NCI-H1092 (cell line): ENCODE measurements around the gene AFG3L2.
"Not testable (repeated sequence)": the region's sequence is repeated elsewhere in the genome, so short reads cannot be mapped to it uniquely, and the experiment has no call there.

Experiments
- DNase-seq: peaks from one replicate; lab custom pipeline; 2025; lab: John Stamatoyannopoulos, UW

AFG3L2 gene

GRCh38 chr18:12397254-12397653 is 20.2 kb upstream of the AFG3L2 start:
- DNase-seq = no peak

GRCh38 chr18:12394428-12394827 is 17.4 kb upstream of the AFG3L2 start:
- DNase-seq = no peak

DNA sequence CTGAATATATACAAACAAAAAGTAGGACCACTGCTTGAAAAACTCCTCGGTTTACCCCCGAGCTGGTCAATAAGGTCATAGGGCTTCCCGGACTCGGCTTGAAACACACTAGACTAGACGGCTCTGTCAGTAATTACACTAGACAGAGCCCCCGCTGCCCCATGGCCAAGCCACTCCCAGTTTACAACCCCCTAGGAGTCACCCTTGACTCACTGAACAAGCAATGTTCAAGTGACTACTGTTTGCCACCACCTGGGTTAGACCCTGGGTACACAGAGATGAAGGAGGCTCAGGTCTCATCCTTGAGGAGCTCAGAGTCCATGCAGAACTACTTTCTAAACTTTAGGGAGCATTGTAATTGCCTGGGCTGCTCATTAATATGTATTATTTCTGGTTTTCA is 17.0 kb upstream of the AFG3L2 start:
- DNase-seq = no peak

- no peak for DNase-seq
Measured at GRCh38 chr18:12393510-12393909, 16.5 kb upstream of the AFG3L2 start.

DNA sequence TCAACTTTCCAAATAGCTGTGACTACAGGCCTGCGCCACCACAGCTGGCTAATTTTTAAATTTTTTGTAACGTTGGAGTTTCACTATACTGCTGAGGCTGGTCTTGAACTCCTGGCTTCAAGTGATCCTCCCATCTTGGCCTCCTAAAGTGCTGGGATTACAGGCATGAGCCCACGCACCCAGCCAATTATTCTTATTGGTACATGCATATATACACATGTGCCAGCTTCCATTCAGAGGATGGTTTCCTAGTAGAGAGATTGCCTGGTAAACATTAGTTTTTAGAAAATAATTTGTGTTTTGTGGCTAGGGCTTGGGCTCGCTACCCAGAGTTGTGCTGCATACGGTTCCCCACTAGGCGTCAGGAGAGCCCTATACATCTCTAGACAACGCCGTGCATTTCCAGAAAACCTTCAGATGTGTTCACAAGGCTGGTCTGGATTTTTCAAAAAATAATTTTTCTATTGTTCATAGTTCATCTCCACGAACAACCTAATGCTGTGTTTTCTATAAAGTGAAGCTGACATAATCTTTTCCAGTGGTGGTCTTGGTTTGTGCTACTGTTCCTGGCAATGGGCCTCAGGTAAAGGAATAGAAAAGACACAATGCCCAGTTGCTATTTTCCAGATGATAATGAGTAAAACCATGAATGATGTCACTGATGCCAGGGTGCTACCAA is 14.6 kb upstream of the AFG3L2 start:
- no peak for DNase-seq

DNA sequence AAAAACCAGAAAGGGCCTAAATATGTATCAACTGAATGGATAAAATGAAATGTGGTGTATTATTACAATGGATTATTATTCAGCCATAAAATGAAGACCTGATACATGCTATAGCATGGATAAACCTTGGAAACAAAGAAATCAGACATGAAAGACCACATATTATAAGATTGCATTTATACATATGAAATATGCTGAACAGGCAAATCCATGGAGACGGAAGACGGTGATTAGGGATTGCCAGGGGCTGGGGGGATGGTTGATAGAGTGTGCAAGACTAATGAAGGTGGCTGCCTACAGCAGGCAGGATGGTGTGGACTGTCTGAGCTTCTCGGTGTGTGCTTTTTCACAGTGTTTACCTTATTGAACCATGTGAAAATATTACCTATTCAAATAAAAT is 11.4 kb upstream of the AFG3L2 start:
- no peak for DNase-seq

GRCh38 chr18:12384261-12384660 is 7.2 kb upstream of the AFG3L2 start:
- no peak for DNase-seq

GRCh38 chr18:12383759-12384158 is 6.7 kb upstream of the AFG3L2 start:
- DNase-seq = not testable (repeated sequence)

GRCh38 chr18:12382221-12382814 is 5.3 kb upstream of the AFG3L2 start:
- not testable (repeated sequence) for DNase-seq

DNA sequence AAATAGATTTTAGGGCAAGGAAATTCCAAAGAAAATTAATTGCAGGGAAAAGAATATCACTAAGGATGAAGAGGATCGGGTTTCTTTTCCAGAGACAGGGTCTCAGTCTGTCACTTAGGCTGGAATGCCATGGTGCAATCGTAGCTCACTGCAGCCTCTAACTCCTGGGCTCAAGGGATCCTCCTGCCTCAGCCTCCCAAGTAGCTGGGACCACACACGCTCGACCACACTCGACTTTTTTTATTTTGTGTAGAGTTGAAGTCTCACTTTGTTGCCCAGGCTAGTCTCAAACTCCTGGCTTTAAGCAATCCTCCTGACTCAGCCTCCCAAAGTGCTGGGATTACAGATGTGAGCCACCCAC is 1.2 kb upstream of the AFG3L2 start:
- DNase-seq = not testable (repeated sequence)

DNA sequence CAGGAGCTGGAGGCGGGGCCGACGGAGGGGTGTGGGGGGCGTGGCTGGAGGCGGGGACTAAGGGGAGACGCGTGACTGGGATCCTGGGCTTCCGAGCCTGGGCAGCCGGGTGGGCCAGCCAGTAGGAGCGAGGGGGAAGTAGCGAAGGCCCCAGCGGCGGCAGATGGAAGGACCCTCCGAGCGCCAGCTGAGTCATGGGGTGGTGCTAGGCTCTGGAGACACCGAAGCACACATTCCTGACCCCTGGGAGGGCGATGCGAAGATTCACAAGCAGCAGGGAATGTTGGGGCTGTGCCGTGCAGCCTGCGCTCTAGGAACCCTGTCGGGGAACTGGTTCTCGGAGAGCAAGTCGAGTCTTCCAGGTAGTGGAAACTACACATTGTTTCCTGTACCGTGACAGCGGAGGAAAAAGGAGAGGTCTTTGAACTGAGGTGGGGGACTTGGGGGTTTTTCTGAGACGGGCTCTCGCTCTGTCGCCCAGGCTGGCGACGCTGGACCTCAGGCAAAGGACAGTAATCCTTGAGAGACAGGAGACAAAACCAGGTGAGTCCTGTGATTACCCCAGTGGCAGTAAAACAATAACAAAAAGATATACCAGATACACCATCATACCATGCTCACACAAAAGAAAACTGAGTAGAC is 650 bp upstream of the AFG3L2 start:
- DNase-seq = no peak

DNA sequence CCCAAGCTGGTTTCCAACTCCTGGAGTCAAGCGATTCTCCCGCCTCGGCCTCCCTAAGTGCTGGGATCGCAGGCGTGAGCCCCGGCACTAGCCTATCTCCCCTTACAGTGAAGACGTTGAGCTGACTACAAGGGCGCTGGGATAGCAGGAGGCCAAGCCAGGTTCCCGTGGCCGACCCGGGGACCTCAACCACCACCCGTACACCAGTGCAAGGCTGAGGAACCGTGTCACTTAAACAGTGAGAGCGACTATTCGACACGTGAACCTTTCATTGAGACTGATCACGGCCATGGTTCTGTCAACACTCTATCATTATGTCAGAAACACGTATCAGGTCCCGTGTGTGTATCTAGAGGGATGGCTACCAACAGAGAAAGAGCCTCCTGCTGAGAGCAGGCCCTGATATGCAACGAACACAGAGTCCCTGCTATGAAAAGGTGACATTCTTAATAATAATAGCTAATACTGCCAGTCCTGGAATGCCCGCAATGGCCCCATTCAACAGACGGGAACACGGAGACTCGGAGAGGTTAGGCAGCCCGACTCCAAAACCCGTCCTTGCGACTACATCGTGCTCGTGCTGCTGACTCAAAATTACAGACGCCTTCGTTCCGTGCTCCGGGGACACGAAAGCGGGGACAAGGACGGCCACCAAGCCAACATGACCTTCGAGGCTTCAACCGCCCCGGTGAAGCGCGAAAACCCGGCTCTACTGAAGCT is 833 bp downstream of the AFG3L2 start:
- no peak for DNase-seq

GRCh38 chr18:12374401-12374800 is 2.6 kb downstream of the AFG3L2 start:
- DNase-seq = no peak

GRCh38 chr18:12373771-12374116 is 3.3 kb downstream of the AFG3L2 start:
- no peak for DNase-seq

DNA sequence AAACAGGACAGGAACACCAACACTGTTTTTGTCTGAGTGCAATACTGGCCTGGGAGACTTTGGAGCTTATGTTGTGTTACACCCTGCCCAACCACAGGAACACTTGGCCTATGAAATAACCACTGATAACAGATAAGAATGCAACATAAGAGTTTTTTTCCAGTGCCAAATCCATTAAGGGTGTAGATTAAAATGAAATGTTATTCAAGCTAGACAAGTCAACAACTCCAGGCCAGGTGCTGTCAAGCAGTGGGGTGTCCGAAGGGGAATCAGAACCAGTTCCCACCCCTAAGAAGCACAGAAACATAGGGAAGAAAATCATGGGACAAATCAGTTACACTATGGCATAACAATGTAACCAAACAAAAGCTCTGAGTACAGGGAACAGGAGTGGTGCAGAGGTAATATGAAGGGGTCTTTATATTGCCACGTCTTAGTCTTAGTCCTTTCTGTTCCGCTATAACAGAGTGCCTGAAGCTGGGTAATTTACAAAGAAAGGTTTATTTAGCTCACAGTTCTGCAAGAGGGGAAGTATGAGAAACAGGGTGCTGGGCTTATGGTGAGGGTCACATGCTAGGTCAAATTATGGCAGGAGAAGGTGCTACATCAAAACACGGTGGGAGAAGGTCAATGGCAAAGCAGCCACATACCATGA is 3.8 kb downstream of the AFG3L2 start:
- DNase-seq = no peak

- no peak for DNase-seq
Measured at GRCh38 chr18:12372406-12372805, 4.6 kb downstream of the AFG3L2 start.

DNA sequence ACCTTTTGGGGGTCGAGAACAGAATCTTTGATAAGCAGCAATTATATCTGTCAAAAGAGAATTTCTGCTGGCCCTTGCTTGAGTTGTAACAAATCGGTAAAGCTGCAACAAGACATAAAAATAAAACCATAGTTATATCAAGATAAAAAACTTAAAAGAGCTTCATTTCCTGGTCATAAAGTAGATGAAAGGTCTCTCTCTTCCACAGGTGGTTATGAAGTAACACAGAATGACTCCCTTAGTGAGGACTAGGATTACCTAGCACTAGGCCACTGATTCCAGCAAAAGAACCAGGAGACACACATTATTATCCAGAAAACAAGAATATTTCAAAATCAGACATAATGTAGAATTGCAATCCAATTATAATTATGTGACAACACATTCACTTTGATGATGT is 5.4 kb downstream of the AFG3L2 start:
- DNase-seq = no peak

GRCh38 chr18:12369211-12369610 is 7.8 kb downstream of the AFG3L2 start:
- no peak for DNase-seq

- DNase-seq = no peak
Measured at GRCh38 chr18:12366784-12367183, 10.2 kb downstream of the AFG3L2 start.

DNA sequence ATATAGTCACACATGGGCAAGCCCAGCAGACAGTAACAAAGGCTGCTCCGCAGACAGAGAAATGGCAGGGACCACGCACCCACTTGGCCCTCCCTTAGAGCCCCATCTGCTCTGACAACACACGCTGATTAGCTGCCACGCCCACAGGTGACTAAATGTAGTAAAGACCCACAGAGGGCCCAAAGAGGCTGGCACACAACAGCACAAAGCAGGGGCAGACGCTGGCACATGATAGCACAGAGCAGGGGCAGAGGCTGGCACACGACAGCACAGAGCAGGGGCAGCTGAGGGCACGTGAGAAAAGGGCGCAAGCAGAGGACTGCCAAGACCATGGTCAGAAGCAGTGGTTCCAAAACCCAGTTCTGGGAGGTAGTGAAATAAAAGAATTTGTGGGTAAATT is 10.6 kb downstream of the AFG3L2 start:
- no peak for DNase-seq

DNA sequence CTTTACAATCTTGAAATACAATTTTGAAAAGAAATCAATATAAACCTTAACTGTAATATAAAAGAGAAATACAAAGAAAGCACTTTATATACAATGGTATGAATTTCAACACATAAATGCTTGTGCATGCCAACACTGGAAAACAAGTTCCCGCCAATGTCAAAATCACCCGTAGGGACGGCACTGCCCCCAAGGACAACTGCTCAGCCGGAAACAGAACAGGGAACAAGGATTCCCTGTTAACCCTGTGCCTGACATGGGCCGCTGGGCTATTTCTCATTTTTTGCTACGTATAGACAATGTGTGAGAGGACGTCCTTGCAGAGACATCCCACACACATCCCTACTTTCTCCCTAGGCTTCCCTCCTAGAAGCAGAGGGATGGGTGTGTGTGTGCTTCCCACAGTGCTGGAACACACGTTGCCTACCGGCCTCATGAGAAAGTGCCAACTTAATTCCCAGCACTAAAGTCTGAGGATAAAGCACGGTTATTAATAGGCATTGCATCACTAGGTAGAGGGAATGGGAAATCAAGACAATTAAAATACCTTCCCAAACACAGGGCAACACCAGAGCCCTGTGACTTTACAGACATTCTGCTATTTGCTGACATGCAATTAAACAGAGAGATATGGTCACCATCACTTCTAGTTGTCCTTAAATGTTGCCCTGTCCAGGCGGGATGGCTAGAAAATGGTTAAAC is 14.4 kb downstream of the AFG3L2 start:
- DNase-seq = no peak

DNA sequence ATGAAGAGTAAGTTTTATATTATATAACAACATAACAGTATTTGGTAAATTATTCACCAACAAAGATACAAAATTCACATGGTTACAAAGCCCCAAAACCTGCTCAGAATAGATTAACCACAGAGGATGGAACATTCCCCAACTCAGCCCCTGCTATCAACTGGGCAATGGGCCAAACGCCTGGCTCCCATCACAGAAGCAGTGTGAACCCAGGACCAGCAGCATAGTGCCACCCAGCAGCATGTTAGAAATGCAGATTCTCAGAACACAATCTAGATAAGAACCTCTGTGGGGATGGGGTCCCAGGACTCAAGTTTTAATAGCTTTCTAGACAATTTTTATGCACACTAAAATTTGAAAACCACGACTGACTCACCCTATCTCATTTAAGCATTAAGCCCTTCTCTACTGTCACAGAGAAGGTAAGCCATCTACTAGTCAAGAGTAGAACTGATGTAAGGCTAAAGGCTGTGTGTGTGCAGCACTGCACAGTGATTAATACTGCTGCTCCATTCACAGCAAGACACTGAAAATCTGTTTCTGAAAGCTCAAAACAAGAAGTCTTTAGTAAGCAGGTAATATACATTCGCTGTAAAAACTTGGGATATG is 15.2 kb downstream of the AFG3L2 start:
- no peak for DNase-seq
